H1 (cell line): ENCODE data around the gene GABPB2. TPM values are rescaled to one million over a fixed set of nuclear protein-coding genes. Genes with fewer than 3 reads are reported as not detected.

Source experiments
- BCL11A ChIP-seq, 2 experiments: IDR thresholded peaks; one replicate each; pipeline ENCODE4 v1.6.1; 2011; ENCODE audit warnings: low read depth in 2 of 2, low read length in 2 of 2, mild to moderate bottlenecking in 2 of 2
- BRCA1 ChIP-seq: IDR thresholded peaks from 2 replicates; pipeline ENCODE4 v1.6.1; 2012; ENCODE audit warnings: low read depth, low read length, improper control_type of control experiment
- CBX5 ChIP-seq: fragments of 300-800, 300-1000 bp; sonication (generic); IDR thresholded peaks from 2 replicates; pipeline ENCODE4 v1.7.1; 2016; ENCODE audit warnings: antibody characterized with exemption, low read length, low read depth
- EP300 ChIP-seq, 2 experiments: IDR thresholded peaks; 1 replicate in 1 of 2; 2 replicates in 1 of 2; pipeline ENCODE4 v1.6.1; 2011 to 2012; ENCODE audit warnings: low read depth in 2 of 2, low read length in 2 of 2, mild to moderate bottlenecking in 2 of 2, borderline replicate concordance in 1 of 2, inconsistent platforms in 1 of 2, moderate library complexity in 1 of 2
- GABPA ChIP-seq: IDR thresholded peaks from 2 replicates; pipeline ENCODE4 v1.6.1; 2011; ENCODE audit warnings: mild to moderate bottlenecking, low read length, moderate library complexity, borderline replicate concordance; ENCODE audit not compliant: insufficient read depth
- JUN ChIP-seq: IDR thresholded peaks from 2 replicates; pipeline ENCODE4 v1.6.1; 2011; ENCODE audit warnings: low read depth, mild to moderate bottlenecking, improper control_type of control experiment, low read length
- JUND ChIP-seq: IDR thresholded peaks from 2 replicates; pipeline ENCODE4 v1.6.1; 2011; ENCODE audit warnings: mild to moderate bottlenecking, improper control_type of control experiment, low read length
- KDM4A ChIP-seq: IDR thresholded peaks from one replicate; pipeline ENCODE4 v1.7.1; 2012; ENCODE audit warnings: low read depth, mild to moderate bottlenecking, moderate library complexity, low read length, inconsistent platforms; ENCODE audit not compliant: severe bottlenecking
- PHF8 ChIP-seq: fragments of 200-600 bp; sonication (generic); conservative IDR thresholded peaks from 2 replicates; pipeline ENCODE4 v1.7.1; 2012; ENCODE audit warnings: low read depth, mild to moderate bottlenecking, inconsistent platforms, low read length, moderate library complexity
- POLR2A ChIP-seq, 2 experiments: IDR thresholded peaks; 1 replicate in 1 of 2; 2 replicates in 1 of 2; pipeline ENCODE4 v1.6.1; 2011; ENCODE audit warnings: low read depth in 2 of 2, low read length in 2 of 2, mild to moderate bottlenecking in 2 of 2; ENCODE audit errors: control extremely low read depth in 1 of 2
- POLR2AphosphoS5 ChIP-seq: IDR thresholded peaks from 2 replicates; pipeline ENCODE4 v1.6.1; 2011; ENCODE audit warnings: low read depth, low read length
- RAD21 ChIP-seq, 2 experiments: IDR thresholded peaks in 1 of 2; conservative IDR thresholded peaks in 1 of 2; 2 replicates each; pipeline ENCODE4 v1.6.1; 2011; ENCODE audit warnings: low read depth in 2 of 2, low read length in 2 of 2, improper control_type of control experiment in 1 of 2, inconsistent platforms in 1 of 2, mild to moderate bottlenecking in 1 of 2, moderate library complexity in 1 of 2
- RFX5 ChIP-seq: IDR thresholded peaks from 2 replicates; pipeline ENCODE4 v1.6.1; 2011; ENCODE audit warnings: low read depth, low read length, improper control_type of control experiment, borderline replicate concordance
- SP2 ChIP-seq: IDR thresholded peaks from 2 replicates; pipeline ENCODE4 v1.6.1; 2012; ENCODE audit warnings: mild to moderate bottlenecking, low read length, inconsistent platforms
- TCF12 ChIP-seq: IDR thresholded peaks from 2 replicates; pipeline ENCODE4 v1.6.1; 2011; ENCODE audit warnings: low read depth, mild to moderate bottlenecking, low read length
- TEAD4 ChIP-seq: IDR thresholded peaks from 2 replicates; pipeline ENCODE4 v1.6.1; 2012; ENCODE audit warnings: low read depth, low read length, inconsistent platforms, mixed read lengths
- polyA plus RNA-seq, 7 experiments: library from polyadenylated mRNA; depleted of rRNA in 3 of 7; stranded (reverse) in 5 of 7; unstranded in 2 of 7; fragments of >200 nt in 5 of 7; fragments of 200-250 nt in 2 of 7; gene quantifications; 1 replicate in 5 of 7; 2 replicates in 1 of 7; 4 replicates in 1 of 7; pipeline versions ENCODE4 v1.2.1 to v1.2.3, GENCODE V29; 2011 to 2013; ENCODE audit warnings: missing spikeins in 2 of 7, mixed read lengths in 2 of 7
- total RNA-seq: library from RNA; stranded (reverse); fragmentation: NEBNext Ultra II Directional; extraction: Animal tissue kit (Norgen Biotek cat#: 25700); gene quantifications from 2 replicates; pipeline ENCODE4 v1.2.1, GENCODE V29; 2021
- TF ChIP-seq, protein P1 (sequence below): IDR thresholded peaks from 2 replicates; pipeline ENCODE4 v1.6.1; 2012; ENCODE audit warnings: inconsistent platforms
- TF ChIP-seq, protein P2 (sequence below): IDR thresholded peaks from 2 replicates; pipeline ENCODE4 v1.6.1; 2011; ENCODE audit warnings: low read length, improper control_type of control experiment
- TF ChIP-seq, protein P3 (sequence below), 3 experiments: IDR thresholded peaks; 1 replicate in 2 of 3; 2 replicates in 1 of 3; pipeline versions ENCODE4 v1.5.1 to v1.6.1; 2011; ENCODE audit warnings: low read length in 3 of 3, mild to moderate bottlenecking in 3 of 3, inconsistent platforms in 2 of 3, low read depth in 1 of 3, moderate library complexity in 1 of 3; ENCODE audit not compliant: insufficient read depth in 1 of 3; ENCODE audit errors: control extremely low read depth in 1 of 3

Gene GABPB2
- total and polyA plus RNA-seq, 2 of the 8 experiments (the other 6 are each of a cell fraction or from before 2014, with no cell fraction given): 1.8 to 2.4 TPM

DNA sequence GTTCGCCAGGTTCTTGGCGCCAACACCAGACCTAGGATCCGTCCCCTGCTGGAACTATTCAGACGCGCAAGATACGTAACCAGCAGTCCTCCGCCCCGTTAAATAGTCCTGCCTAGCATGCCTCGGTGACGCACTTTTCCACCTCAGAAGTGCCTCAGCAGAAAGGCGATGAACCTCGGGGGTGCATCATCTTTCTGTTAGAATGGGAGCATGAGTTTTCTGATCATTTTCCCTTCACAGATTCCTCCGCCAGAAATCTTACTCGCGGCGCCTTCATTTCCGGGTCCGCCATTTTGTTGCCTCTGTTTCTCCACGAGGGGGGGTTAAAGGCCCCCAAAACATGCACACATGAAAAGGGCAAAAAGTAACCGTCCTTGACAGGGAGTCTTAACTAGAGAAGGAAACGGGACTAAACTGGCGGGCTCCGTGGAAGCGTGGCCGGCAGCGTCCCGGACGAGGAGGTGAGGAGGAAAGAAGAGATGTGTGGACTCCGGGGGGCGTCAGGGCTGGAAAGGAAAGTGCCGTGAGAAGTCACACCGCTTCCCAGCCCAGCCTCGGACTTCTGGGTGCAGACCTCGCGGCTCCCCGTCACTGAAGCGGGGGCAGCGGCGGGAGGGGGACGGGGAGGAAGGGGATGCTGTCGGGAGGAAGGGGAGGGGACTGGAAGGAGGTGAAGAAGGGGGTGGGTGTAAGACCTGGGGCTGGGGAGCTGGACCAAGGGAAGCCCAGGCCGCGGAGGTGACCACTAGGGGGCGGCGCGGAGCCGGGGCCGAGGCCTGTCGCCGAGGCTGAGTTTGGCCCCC, at the start of gene GABPB2 (continued):
- TF ChIP-seq PHF8 (peak; percentile 82), BRCA1 (no peak), KDM4A (peak; percentile 75), CBX5 (no peak), BCL11A (IDR thresholded peaks at IDR 0.05; ENCODE audit: low read depth in 2 of 2, low read length in 2 of 2) (no peak), TCF12 (no peak), SP2 (no peak), RFX5 (no peak), EP300 (IDR thresholded peaks at IDR 0.05; ENCODE audit: borderline replicate concordance in 1 of 2, low read depth in 2 of 2, low read length in 2 of 2) (0 out of 3 replicates have a peak, but pooled peaks of 1 of the 2 experiments have one; percentile 19), POLR2AphosphoS5 (peak; percentile 98), TEAD4 (peak; percentile 58), JUND (0 out of 2 replicates have a peak, but pooled peaks have one; percentile 7), RAD21 (IDR thresholded peaks at IDR 0.05 in 1 of 2, conservative IDR thresholded peaks at IDR 0.05 in 1 of 2; ENCODE audit: low read depth in 2 of 2, low read length in 2 of 2) (peak; percentile 61 to 63), GABPA (0 out of 2 replicates have a peak, but pooled peaks have one; percentile 19), POLR2A (IDR thresholded peaks at IDR 0.05; ENCODE audit: control extremely low read depth in 1 of 2, low read depth in 2 of 2, low read length in 2 of 2) (peak; percentile 74 to 78; a peak in 1 of 3 replicates), JUN (no peak)
- TF ChIP-seq, protein P1, sequence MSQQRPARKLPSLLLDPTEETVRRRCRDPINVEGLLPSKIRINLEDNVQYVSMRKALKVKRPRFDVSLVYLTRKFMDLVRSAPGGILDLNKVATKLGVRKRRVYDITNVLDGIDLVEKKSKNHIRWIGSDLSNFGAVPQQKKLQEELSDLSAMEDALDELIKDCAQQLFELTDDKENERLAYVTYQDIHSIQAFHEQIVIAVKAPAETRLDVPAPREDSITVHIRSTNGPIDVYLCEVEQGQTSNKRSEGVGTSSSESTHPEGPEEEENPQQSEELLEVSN: peak; percentile 39
- TF ChIP-seq, protein P2, sequence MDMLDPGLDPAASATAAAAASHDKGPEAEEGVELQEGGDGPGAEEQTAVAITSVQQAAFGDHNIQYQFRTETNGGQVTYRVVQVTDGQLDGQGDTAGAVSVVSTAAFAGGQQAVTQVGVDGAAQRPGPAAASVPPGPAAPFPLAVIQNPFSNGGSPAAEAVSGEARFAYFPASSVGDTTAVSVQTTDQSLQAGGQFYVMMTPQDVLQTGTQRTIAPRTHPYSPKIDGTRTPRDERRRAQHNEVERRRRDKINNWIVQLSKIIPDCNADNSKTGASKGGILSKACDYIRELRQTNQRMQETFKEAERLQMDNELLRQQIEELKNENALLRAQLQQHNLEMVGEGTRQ: no peak
- TF ChIP-seq, protein P3, sequence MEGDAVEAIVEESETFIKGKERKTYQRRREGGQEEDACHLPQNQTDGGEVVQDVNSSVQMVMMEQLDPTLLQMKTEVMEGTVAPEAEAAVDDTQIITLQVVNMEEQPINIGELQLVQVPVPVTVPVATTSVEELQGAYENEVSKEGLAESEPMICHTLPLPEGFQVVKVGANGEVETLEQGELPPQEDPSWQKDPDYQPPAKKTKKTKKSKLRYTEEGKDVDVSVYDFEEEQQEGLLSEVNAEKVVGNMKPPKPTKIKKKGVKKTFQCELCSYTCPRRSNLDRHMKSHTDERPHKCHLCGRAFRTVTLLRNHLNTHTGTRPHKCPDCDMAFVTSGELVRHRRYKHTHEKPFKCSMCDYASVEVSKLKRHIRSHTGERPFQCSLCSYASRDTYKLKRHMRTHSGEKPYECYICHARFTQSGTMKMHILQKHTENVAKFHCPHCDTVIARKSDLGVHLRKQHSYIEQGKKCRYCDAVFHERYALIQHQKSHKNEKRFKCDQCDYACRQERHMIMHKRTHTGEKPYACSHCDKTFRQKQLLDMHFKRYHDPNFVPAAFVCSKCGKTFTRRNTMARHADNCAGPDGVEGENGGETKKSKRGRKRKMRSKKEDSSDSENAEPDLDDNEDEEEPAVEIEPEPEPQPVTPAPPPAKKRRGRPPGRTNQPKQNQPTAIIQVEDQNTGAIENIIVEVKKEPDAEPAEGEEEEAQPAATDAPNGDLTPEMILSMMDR (IDR thresholded peaks at IDR 0.05; ENCODE audit: control extremely low read depth in 1 of 3, insufficient read depth in 1 of 3, low read depth in 1 of 3, low read length in 3 of 3): peak; percentile 80 to 90 (median 83)
